ENCODE measurements around the gene APLP1. TPM values are rescaled to one million over a fixed set of nuclear protein-coding genes. Genes with fewer than 3 reads are reported as not detected.
A peak's percentile ranks its signal among the peaks of the same experiment; 100 is the strongest.

The APLP1 gene
- total RNA-seq, 1 donor from 2014 or later = 23.9 TPM

GRCh38 chr19:35903550-35904179, 35.3 kb downstream of the APLP1 start:
- H3K4me3 ChIP-seq = peak overlapping the region; percentile 19
- intact Hi-C loops (cut with micrococcal nuclease) = no loop called here
- peak overlapping the region; percentile 77 for H3K27ac ChIP-seq (replicated peaks)

GRCh38 chr19:35904311-35905068, 36.1 kb downstream of the APLP1 start:
- peak overlapping the region; percentile 18 for H3K27ac ChIP-seq (replicated peaks)
- peaks cover 5% of the 10 kb centered on the region for H3K27me3 ChIP-seq (ENCODE audit: low read depth)
- H3K4me3 ChIP-seq = no peak overlapping the region

More at GRCh38 chr19:35903550-35904179, 35.3 kb downstream of the APLP1 start:
- TF ChIP-seq CTCF (IDR thresholded peaks at IDR 0.05; ENCODE audit: borderline replicate concordance) = no peak
- Histone ChIP-seq H3K4me1 (peaks cover 21% of the 10 kb centered on the region), H3K36me3 (no peaks in the 10 kb centered on the region), H3K9me3 (replicated peaks) (no peaks in the 10 kb centered on the region), H3K27me3 (ENCODE audit: low read depth) (peaks cover 3% of the 10 kb centered on the region)
- peak; percentile 72 for DNase-seq

GRCh38 chr19:35905178-35905727, 36.9 kb downstream of the APLP1 start:
- H3K27me3 ChIP-seq (ENCODE audit: low read depth) = peaks cover 12% of the 10 kb centered on the region
- no peak for DNase-seq
- H3K4me1 ChIP-seq = peaks cover 6% of the 10 kb centered on the region
- peak overlapping the region; percentile 18 for H3K27ac ChIP-seq (replicated peaks)
- no peak overlapping the region for H3K4me3 ChIP-seq
- TF ChIP-seq CTCF (IDR thresholded peaks at IDR 0.05; ENCODE audit: borderline replicate concordance) = no peak
- H3K9me3 ChIP-seq (replicated peaks) = no peaks in the 10 kb centered on the region
- no peaks in the 10 kb centered on the region for H3K36me3 ChIP-seq
- intact Hi-C loops (cut with micrococcal nuclease) = no loop called here

More at GRCh38 chr19:35904311-35905068, 36.1 kb downstream of the APLP1 start:
- TF ChIP-seq CTCF (IDR thresholded peaks at IDR 0.05; ENCODE audit: borderline replicate concordance) = no peak
- intact Hi-C loops (cut with micrococcal nuclease) = no loop called here
- no peak for DNase-seq
- peaks cover 14% of the 10 kb centered on the region for H3K4me1 ChIP-seq
- H3K9me3 ChIP-seq (replicated peaks) = no peaks in the 10 kb centered on the region
- H3K36me3 ChIP-seq = no peaks in the 10 kb centered on the region

- no peak for DNase-seq
- Histone ChIP-seq H3K4me3 (peak overlapping the region; percentile 49), H3K27me3 (ENCODE audit: low read depth) (peaks cover 23% of the 10 kb centered on the region), H3K36me3 (no peaks in the 10 kb centered on the region), H3K27ac (replicated peaks) (peak overlapping the region; percentile 51), H3K4me1 (no peaks in the 10 kb centered on the region), H3K9me3 (replicated peaks) (no peaks in the 10 kb centered on the region)
- no peak for TF ChIP-seq CTCF (IDR thresholded peaks at IDR 0.05; ENCODE audit: borderline replicate concordance)
- intact Hi-C loops (cut with micrococcal nuclease) = no loop called here
Measured at GRCh38 chr19:35907377-35907745, 39.0 kb downstream of the APLP1 start.

GRCh38 chr19:35908010-35908441, 39.7 kb downstream of the APLP1 start, which contains the start of gene TYROBP:
Gene TYROBP, minus strand, starts transcription at chr19:35908295. Its CDS starts 67 bp downstream, at chr19:35908228.
- Histone ChIP-seq H3K9me3 (replicated peaks) (no peaks in the 10 kb centered on the region), H3K27ac (replicated peaks) (peak within 1 kb of the TSS; percentile 51), H3K27me3 (ENCODE audit: low read depth) (peaks cover 23% of the 10 kb centered on the region), H3K36me3 (no peaks in the 10 kb centered on the region), H3K4me1 (no peaks in the 10 kb centered on the region), H3K4me3 (peak within 1 kb of the TSS; percentile 49)
- no peak for TF ChIP-seq CTCF (IDR thresholded peaks at IDR 0.05; ENCODE audit: borderline replicate concordance)
- peak; percentile 61 for DNase-seq
- intact Hi-C loops (cut with micrococcal nuclease) = no loop called here

Measured in left ventricle myocardium inferior (tissue), 1 donor.